22Rv1 (cell line): ENCODE results near the gene ITCH.

Experiments
- CTCF ChIP-seq: fragments of 450-650 bp; IDR thresholded peaks from 2 replicates; pipeline ENCODE4 v1.5.1; 2017; ENCODE audit warnings: mild to moderate bottlenecking
- ZFX ChIP-seq: fragments of 450-650 bp; IDR thresholded peaks from 2 replicates; pipeline ENCODE4 v1.6.1; 2017; ENCODE audit warnings: antibody characterized with exemption, borderline replicate concordance

DNA sequence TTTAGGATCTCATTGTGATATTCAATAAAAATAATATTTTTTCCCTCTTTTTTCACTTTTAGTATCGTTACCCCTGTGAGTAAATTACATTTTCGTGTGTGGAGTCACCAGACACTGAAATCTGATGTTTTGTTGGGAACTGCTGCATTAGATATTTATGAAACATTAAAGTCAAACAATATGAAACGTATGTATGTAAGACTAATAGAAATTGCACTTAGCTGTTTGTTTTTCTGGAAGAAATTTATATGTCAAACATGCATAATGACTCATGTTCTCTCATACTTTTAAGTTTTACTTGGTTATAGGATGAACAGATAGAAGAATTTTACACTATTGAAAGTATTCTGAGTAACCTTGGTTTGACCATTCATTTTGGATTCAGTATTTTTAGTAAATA lies 49.4 kb downstream of the ITCH start:
- no peak for TF ChIP-seq CTCF
- TF ChIP-seq ZFX, result no peak
